Prostate gland (tissue), 2 donors: ENCODE measurements around the gene GET3. TPM values are rescaled to one million over a fixed set of nuclear protein-coding genes. Genes with fewer than 3 reads are reported as not detected.
A peak's percentile ranks its signal among the peaks of the same experiment; 100 is the strongest.

Source experiments
- DNase-seq: peaks from one replicate; pipeline ENCODE4 v3.0.0-alpha.2; 2019; ENCODE audit warnings: low spot score
- H3K27ac ChIP-seq, 2 donors: fragments of 200-600 bp; sonication (generic); 2 replicates each; pipeline ENCODE4 v1.5.1; 2017 to 2019
- H3K27me3 ChIP-seq: fragments of 200-600 bp; sonication (generic); replicated peaks from 2 replicates; pipeline ENCODE4 v1.5.1; 2019; ENCODE audit not compliant: insufficient read depth
- H3K36me3 ChIP-seq, 2 donors: fragments of 200-600 bp; sonication (generic); 1 replicate in 1 of 2; 2 replicates in 1 of 2; pipeline versions ENCODE4 v1.5.1 to v1.8.1; 2017 to 2019
- H3K4me1 ChIP-seq: fragments of 200-600 bp; sonication (generic); replicated peaks from 2 replicates; pipeline ENCODE4 v1.5.1; 2019
- H3K4me3 ChIP-seq, 2 donors: fragments of 200-600 bp; sonication (generic); 2 replicates each; pipeline ENCODE4 v1.5.1; 2017 to 2019
- H3K9me3 ChIP-seq: fragments of 200-600 bp; sonication (generic); 2 replicates; pipeline ENCODE4 v1.5.1; 2017
- POLR2A ChIP-seq: fragments of 450-650 bp; IDR thresholded peaks from one replicate; pipeline ENCODE4 v1.6.1; 2016; ENCODE audit warnings: antibody characterized with exemption, mild to moderate bottlenecking
- POLR2AphosphoS5 ChIP-seq: sonication (generic); formaldehyde crosslinking; IDR thresholded peaks from one replicate; pipeline ENCODE4 v1.6.1; 2017; ENCODE audit warnings: antibody characterized with exemption
- WGBS: methylation state at CpG from one replicate; pipeline ENCODE4 v1.1.5; 2018; 5-methylcytosine and 5-hydroxymethylcytosine counted together
- intact Hi-C: fragments of 100-400 bp; cut with DNase I; formaldehyde crosslinking; loops from one replicate; pipeline ENCODE4 v1.14.2; 2022
- total RNA-seq, 2 donors: library from RNA; depleted of rRNA; stranded (reverse); fragments of >200 nt; gene quantifications; one replicate each; pipeline ENCODE4 v1.1.0, GENCODE V29; 2016
- TF ChIP-seq, protein P1 (sequence below), 4 experiments: fragments of 200-600 bp in 2 of 4; fragments of 450-650 bp in 2 of 4; sonication (generic) in 2 of 4; IDR thresholded peaks; 1 replicate in 3 of 4; 2 replicates in 1 of 4; pipeline ENCODE4 v1.5.1; 2016 to 2019; ENCODE audit warnings: antibody characterized with exemption in 4 of 4, mild to moderate bottlenecking in 2 of 4, moderate library complexity in 2 of 4

Gene GET3
- total RNA-seq, 2 donors from 2014 or later, result 65.4 to 82.1 TPM

DNA sequence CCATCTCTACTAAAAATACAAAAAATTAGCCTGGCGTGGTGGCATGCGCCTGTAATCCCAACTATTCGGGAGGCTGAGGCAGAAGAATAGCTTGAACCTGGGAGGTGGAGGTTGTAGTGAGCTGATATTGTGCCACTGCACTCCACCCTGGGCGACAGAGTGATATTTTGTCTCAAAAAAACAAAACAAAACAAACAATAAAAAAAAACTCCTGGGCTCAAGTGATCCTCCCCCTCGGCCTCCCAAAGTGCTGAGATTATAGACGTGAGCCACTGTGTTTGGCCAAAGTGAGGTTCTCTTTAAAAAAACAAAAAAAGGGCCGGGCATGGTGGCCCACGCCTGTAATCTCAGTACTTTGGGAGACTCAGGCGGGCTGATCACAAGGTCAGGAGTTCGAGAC is 50.2 kb downstream of the GET3 start:
- H3K4me3 ChIP-seq, result no peak overlapping the region
- peaks cover 67% of the 10 kb centered on the region for H3K4me1 ChIP-seq
- no peaks in the 10 kb centered on the region for H3K27me3 ChIP-seq
- intact Hi-C loops, result no loop called here
- H3K27ac ChIP-seq, result peak overlapping the region; percentile 100
- 74% methylated on average over 10 of the region's 10 CpGs for WGBS
- TF ChIP-seq, protein P1, sequence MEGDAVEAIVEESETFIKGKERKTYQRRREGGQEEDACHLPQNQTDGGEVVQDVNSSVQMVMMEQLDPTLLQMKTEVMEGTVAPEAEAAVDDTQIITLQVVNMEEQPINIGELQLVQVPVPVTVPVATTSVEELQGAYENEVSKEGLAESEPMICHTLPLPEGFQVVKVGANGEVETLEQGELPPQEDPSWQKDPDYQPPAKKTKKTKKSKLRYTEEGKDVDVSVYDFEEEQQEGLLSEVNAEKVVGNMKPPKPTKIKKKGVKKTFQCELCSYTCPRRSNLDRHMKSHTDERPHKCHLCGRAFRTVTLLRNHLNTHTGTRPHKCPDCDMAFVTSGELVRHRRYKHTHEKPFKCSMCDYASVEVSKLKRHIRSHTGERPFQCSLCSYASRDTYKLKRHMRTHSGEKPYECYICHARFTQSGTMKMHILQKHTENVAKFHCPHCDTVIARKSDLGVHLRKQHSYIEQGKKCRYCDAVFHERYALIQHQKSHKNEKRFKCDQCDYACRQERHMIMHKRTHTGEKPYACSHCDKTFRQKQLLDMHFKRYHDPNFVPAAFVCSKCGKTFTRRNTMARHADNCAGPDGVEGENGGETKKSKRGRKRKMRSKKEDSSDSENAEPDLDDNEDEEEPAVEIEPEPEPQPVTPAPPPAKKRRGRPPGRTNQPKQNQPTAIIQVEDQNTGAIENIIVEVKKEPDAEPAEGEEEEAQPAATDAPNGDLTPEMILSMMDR (IDR thresholded peaks at IDR 0.05), result no peak
- no peak for TF ChIP-seq POLR2AphosphoS5
- no peaks in the 10 kb centered on the region for H3K36me3 ChIP-seq
- H3K9me3 ChIP-seq, result no peaks in the 10 kb centered on the region
- no peak for DNase-seq

DNA sequence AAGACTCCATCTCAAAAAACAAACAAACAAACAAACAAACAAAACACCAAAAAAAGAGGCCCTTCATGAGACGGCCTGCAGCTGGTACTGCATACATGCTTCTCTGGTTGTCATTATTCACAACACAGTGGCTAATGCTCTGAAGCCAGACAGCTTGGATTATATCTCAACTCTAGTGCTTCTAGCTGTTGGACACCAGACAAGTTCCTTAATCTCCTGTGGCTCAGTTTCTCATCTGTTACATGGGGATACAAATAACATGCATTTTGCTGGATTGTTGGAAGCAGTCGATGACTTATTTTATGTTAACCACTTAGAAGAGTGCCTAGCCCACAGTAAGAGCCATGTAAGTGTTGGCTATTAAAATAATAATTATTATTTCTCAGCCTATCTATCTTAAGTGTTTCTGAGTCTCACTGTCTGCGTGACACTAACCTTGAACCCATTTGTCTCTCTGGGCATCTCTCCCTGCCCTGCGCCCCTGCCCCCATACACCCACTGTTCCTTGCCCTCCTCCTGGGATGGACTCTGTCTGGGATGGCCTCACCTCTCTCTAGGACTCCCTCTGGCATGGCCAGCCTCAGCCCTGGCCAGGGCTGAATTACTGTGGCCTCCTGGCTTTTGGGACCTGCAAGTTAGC is 50.9 kb downstream of the GET3 start:
- no peaks in the 10 kb centered on the region for H3K36me3 ChIP-seq
- peaks cover 62% of the 10 kb centered on the region for H3K4me1 ChIP-seq
- peak overlapping the region in 1 of 2 donors; percentile 79 for H3K4me3 ChIP-seq
- no peak for DNase-seq
- no peaks in the 10 kb centered on the region for H3K9me3 ChIP-seq
- H3K27ac ChIP-seq, result peak overlapping the region; percentile 100
- TF ChIP-seq, protein P1 (IDR thresholded peaks at IDR 0.05), result no peak
- TF ChIP-seq POLR2AphosphoS5 (no peak), POLR2A (no peak)
- WGBS, result 59% methylated on average over 4 of the region's 4 CpGs
- no peaks in the 10 kb centered on the region for H3K27me3 ChIP-seq
- intact Hi-C loops, result no loop called here

DNA sequence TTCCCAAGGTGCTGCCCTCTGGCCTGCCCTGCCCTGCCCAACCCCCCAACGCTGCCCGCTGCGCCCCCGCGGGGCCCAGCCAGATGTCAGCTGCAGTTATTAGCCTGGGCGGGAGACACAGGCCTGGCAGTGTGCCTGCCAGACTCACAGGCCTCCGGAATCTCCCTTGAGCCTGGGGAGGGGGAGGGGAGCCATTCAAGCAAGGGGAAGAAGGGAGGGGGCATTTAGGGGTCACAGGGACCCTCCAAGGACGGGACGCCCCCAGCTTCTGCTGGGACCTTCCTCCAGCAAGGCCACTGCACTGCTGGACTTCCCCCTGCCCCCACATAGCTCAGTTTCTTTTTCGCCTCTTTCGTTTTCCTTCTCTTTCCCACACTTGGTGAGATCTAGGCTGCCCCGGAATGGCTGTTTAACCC is 51.4 kb downstream of the GET3 start:
- peak overlapping the region; percentile 100 for H3K27ac ChIP-seq
- no peaks in the 10 kb centered on the region for H3K36me3 ChIP-seq
- TF ChIP-seq, protein P1 (IDR thresholded peaks at IDR 0.05), result no peak
- peak; percentile 35 for TF ChIP-seq POLR2AphosphoS5
- no peaks in the 10 kb centered on the region for H3K9me3 ChIP-seq
- DNase-seq, result peak; percentile 71
- intact Hi-C loops, result no loop called here
- no peaks in the 10 kb centered on the region for H3K27me3 ChIP-seq
- H3K4me3 ChIP-seq, result peak overlapping the region; percentile 79 to 85
- peaks cover 57% of the 10 kb centered on the region for H3K4me1 ChIP-seq
- WGBS, result 2% methylated on average over 12 of the region's 12 CpGs

DNA sequence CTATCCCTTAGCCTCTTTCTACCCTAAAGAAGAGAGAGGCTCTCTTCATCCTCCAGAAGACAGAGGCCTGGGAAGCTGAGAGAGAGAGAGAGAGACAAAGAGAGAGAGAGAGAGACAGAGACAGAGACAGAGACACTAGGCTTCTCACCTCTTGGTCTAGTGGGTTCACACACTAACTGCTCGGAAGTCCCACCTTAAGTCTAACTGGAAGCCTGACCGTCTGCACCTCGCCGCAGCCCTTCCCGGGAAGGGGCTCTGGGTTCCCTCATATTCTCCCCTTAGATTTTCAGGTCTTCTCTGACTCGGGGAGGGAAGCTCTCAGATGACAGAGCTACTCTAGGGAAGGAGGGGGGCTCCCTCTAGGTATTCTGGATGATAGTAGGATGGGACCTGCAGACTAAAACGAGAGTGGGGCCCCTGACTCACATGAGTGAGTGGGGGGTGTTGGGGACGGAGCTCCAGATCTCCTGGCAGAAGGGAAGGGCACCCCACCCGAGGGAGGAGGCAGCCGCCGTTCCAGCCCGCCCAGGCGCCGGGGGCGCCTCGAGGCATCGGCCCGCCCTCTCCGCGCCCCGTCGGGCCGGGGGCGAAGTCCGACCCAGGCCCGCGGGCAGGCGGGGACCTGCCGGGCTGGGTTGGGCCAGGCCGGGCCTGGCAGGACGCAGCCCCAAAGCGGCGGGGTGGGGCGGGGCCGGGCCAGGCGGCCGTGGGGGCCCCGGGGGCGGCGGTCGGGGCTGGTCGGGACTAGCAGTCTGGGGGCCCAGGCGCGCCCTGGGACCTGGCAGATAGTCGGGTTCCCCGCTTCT is 52.0 kb downstream of the GET3 start:
- 2% methylated on average over 18 of the region's 46 CpGs for WGBS
- Histone ChIP-seq H3K36me3 (no peaks in the 10 kb centered on the region), H3K27ac (peak overlapping the region; percentile 100), H3K27me3 (no peaks in the 10 kb centered on the region), H3K9me3 (no peaks in the 10 kb centered on the region), H3K4me1 (peaks cover 54% of the 10 kb centered on the region), H3K4me3 (peak overlapping the region; percentile 79 to 85)
- DNase-seq, result no peak
- intact Hi-C loops, result no loop called here
- no peak for TF ChIP-seq POLR2A

DNA sequence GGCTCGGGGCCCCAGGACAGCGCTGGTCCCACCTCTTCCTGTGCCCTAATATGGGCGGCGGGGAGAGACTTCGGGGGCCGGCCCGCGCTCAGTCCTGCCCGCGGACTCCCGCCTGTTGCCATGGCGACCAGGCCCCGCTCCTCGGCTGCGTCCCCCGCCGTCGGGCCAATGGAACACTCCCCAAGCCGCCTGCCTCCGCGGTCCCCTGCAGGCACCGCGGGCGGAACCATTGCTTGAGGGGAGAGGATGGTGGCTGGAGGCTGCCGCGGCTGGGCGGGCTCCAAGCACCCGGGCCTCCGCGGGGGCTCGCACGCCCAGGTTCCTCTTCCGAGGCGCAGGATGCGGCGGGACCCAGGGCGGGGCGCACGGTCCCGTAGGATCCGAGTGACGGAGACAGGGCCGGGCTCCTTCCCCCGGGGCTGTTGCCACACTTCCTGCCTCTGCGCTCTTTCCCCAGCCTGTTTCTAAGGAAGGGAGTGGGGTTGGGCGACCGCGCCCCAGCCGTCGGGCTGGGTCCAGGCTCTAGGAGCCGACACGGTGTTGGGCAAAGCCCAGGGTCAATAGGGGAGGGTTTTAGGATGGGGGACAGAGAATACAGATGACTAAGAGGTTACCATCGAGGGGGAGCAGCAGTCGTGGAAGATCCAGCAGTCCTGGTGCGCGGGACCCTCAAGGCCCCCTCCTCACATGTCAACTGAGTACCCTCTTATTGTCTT is 52.8 kb downstream of the GET3 start:
- Histone ChIP-seq H3K4me3 (peak overlapping the region; percentile 79 to 85), H3K27ac (peak overlapping the region; percentile 100), H3K4me1 (peaks cover 46% of the 10 kb centered on the region), H3K27me3 (no peaks in the 10 kb centered on the region), H3K9me3 (no peaks in the 10 kb centered on the region), H3K36me3 (no peaks in the 10 kb centered on the region)
- TF ChIP-seq, protein P1 (IDR thresholded peaks at IDR 0.05), result peak in 1 of 4 experiments; percentile 19
- TF ChIP-seq POLR2A (peak; percentile 79), POLR2AphosphoS5 (peak; percentile 92)
- WGBS, result 1% methylated on average over 34 of the region's 56 CpGs
- DNase-seq, result peak; percentile 94
- intact Hi-C loops, result loop anchor here (10.0 kb wide), 1 partner anchor 65 kb away; the partner anchor contains the start of gene TNPO2
